ENCODE measurements around the gene CHIT1.

The CHIT1 gene

DNA sequence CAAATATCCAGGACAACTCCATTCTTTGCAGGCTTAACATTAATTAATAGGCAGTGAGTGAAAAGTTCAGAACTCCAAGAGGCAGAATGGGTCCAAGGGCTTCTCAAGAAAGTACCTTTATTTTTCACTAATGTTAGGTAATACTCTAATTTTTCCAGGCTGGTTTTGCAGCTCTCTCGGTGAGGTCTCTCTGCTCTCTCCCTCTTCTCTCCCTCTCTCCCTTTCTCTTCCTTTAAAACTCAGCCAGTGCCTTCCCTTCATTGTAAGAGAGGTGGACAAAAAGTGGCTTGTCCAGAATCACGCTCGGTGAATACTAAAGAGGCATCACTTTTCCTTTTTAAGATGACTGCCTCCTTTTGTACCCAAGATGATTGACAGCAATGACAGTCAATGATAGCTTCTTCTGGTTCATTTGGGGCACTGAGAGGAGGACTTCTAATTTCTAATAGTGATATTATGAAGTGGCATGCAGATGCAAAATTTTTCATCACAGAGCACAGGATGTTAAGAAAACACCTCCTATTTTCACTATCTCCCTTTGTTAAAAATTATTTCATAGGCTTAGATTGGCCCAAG, 41.7 kb downstream of the CHIT1 start:
- DNase-seq (ENCODE audit: low spot score), result no peak

- DNase-seq (ENCODE audit: low spot score), result no peak
Measured at GRCh38 chr1:203187304-203187685, 42.2 kb downstream of the CHIT1 start.

- DNase-seq (ENCODE audit: low spot score), result no peak
Measured at GRCh38 chr1:203186446-203187303, 42.8 kb downstream of the CHIT1 start, which contains the start of gene CHI3L1. Gene CHI3L1, minus strand, starts transcription at chr1:203186704. Its CDS starts 81 bp downstream, at chr1:203186623.

DNA sequence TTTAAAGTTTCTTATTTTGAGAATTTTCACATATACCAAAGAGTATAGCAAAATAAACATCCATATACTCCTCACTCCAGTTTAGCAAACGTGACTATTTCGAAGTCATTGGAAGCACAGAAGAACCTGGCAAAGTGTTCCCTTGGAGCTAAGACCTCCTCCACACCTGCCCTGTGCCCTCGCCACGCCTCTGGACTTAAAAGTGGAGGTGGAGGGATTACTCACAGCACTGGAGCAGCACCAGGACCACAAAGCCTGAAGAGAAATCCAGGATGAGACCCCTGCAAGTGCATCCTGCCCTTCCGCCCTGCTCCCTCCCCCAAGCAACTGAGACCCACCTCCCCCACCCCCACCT, 43.4 kb downstream of the CHIT1 start:
- DNase-seq (ENCODE audit: low spot score), result no peak

DNA sequence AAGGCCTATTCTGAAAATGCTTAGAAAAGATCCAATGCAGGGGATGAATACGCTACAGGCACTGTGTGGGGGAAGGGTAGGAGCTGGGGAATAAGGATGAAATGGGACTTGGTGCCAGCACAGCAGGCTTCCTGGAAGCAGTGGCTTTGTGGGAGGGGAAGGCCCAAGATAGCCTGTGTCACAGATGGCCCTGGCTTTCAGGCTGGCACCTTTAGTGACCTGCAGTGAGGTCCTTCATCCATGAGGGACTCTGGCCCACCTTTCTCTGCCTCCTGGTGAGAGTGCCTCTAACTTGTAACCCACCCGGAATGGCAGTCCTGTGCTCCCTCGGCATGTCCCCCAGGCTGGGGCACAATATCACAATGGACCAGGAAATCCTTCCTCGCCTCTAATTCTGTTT, 43.9 kb downstream of the CHIT1 start:
- DNase-seq (ENCODE audit: low spot score), result no peak

GRCh38 chr1:203185061-203185461, 44.4 kb downstream of the CHIT1 start:
- DNase-seq (ENCODE audit: low spot score), result no peak

- DNase-seq (ENCODE audit: low spot score), result no peak
Measured at GRCh38 chr1:203184467-203184866, 45.0 kb downstream of the CHIT1 start.

DNA sequence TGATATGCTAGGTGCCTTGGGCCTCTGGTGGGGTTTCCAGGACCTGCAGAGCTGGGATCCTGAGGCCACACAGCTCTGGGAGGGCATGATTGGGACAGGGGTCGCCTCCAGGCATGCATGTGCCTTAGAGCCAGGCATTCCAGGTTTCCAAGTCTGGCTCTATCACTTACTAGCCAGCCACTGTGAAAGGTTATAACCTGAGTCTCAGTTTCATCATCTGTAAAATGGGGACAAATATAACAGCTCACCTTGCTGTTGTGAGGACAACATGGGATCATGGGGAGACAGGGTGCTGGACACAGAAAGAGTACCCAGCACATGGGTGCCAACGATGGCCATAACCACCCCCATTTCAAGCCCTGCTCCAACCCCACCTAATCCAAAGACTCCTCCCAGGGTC, 45.6 kb downstream of the CHIT1 start:
- no peak for DNase-seq (ENCODE audit: low spot score)

GRCh38 chr1:203182387-203182953, 47.0 kb downstream of the CHIT1 start:
- no peak for DNase-seq (ENCODE audit: low spot score)

- no peak for DNase-seq (ENCODE audit: low spot score)
Measured at GRCh38 chr1:203181586-203182386, 47.7 kb downstream of the CHIT1 start.

DNA sequence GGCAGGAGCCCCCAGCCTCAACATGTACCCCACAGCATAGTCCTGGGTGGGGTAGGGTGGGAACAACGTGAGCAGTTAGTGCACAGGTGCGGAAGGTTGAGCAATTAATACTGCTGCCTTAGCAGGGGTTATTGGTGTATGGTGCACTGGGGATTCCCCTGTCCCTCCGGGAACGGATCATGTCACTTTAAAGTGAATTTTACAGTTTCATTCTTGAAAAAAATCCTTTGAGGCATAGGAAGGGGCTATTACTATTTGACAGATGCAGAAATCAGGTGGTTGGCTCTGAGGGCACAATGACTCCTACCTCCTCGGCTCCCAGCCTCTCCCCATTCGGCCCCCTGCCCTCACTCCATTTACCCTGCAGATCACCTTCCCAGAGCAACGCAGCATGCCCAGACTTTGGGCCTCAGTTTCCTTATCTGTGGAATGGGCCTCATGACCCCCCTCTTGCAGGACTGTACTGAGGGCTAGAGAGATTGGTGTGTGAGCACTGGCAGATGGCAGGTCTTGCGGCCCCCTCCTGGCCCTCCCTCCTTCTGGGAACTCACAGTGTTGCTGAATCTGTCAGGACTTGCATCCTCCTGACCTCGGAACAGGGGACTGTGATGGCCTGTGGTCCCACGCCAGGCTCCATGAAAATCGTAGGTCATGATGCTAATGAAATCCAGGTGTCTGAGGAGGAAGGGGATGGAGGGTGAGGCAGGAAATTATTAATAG, 48.7 kb downstream of the CHIT1 start:
- DNase-seq (ENCODE audit: low spot score), result no peak

- DNase-seq (ENCODE audit: low spot score), result no peak
Measured at GRCh38 chr1:203179667-203180005, 49.8 kb downstream of the CHIT1 start.

DNA sequence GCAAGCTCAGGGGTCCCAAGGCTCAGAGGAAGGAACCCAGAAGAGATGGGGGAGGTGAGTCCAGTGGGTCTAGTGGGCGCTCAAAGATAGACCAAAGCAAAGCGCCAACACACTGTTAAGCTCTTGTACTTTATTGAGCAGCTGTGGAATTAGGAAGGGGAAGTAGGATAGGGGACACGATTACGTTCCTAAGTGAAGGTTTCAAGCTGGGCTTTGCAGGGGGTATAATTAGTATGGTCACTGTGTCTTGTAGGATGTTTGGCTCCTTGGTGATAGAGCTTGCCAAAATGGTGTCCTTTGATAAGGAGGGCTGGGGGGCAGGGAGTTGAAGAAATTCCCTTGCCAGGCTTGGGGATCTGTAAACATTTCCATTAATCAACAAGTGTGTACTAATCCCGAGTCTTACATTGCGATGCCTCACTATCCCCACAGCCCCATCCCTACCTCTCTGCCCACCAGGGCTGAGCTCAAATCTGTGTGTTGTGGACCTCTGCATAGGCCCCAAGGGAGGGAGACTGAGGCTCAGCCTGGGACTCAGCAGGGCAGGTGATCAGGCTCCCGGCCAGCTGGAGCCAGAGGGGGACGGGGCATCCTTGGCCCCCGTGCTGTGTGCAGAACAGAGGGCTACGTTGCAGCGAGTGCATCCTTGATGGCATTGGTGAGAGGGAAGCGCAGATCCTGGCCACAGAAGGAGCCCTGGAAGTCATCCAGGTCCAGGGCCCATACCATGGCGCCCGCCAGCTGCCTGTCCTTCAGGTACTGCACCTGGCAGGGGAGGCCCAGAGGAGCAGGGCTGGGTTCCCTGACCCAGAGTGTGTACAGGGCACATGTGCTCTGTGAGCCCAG, 50.4 kb downstream of the CHIT1 start:
- DNase-seq (ENCODE audit: low spot score), result no peak

GRCh38 chr1:203178083-203178482, 51.4 kb downstream of the CHIT1 start:
- no peak for DNase-seq (ENCODE audit: low spot score)

DNA sequence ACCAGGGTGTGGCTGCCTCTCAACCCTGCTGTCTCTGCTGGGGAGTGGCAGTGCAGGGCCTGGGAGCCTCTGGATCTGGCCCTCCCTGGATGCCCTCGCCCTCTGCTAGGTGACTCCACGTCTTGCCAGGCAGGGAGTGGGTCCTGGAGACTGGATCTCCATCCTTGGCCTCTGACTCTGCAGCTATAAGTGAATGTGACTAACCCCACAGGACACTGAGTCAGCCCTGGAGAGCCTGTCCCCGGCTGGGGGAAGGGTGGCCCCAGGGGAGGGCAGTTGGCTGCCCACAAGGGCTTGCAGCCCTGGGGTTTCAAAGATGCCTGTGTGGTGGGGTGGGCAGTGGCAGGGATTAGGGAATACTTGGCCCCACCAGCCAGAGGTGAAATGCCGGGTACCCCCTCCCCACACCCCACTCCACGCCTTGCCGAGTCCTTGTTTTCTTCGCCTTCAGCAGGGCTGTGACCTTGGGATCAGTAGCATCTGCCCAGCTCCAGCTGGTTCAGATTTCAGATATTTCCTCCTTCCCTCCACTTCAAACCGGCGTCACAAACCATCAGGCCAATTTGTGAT, 51.9 kb downstream of the CHIT1 start:
- DNase-seq (ENCODE audit: low spot score), result no peak

DNA sequence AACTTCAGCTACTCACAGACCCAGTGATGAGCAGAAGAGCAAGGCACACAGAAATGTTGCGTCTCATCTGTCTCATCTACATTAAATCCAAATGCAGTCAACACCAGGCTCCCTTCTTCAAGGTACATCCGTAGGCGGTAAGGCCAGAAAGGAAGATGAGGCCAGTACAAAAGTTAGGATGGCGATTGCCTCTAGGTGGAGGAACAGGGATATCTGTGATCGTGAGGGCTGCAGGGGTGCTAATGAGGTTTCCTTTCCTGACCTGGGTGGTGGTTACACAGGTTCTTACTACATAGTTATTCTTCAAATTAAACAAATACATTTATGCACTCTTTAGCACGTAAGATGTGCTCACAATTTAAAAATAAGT, 52.5 kb downstream of the CHIT1 start:
- DNase-seq (ENCODE audit: low spot score), result no peak

DNA sequence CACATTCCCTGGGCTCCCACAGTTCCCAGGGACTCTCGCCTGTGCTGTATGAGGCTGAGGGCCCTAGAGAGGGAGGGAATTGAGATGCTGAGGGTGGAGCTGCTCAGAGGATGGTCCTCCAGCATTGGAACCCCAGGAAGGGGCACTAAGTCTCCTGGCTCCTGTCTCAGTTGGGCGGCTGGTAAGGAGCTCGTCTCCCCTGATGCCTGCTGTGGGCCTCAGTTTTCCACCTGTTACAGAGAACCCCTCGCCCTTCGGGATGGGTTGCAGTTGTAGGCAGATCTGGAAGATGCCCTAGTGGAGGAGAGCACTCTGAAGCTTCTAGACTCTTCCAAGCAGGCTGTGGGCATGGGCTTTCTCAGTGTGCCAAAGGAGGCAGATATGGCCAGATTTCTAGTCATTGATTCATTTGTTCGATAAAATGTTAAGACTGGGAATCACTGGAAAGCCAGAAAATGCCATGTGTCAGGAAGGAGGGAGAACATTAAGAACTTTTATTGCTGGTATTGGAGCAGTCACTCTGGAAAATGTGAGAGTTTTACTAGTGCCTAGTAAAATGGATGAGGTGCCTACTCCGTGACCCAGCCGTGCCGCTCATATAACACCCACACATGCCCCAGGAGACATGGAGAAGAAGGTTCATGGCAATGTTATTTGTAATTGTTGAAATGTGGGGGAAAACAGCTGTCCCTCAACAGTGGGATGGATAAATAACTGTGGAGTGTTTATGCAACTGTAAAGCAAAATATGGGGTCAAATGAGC, 53.0 kb downstream of the CHIT1 start:
- no peak for DNase-seq (ENCODE audit: low spot score)

GRCh38 chr1:203175827-203176241, 53.6 kb downstream of the CHIT1 start:
- DNase-seq (ENCODE audit: low spot score), result no peak

DNA sequence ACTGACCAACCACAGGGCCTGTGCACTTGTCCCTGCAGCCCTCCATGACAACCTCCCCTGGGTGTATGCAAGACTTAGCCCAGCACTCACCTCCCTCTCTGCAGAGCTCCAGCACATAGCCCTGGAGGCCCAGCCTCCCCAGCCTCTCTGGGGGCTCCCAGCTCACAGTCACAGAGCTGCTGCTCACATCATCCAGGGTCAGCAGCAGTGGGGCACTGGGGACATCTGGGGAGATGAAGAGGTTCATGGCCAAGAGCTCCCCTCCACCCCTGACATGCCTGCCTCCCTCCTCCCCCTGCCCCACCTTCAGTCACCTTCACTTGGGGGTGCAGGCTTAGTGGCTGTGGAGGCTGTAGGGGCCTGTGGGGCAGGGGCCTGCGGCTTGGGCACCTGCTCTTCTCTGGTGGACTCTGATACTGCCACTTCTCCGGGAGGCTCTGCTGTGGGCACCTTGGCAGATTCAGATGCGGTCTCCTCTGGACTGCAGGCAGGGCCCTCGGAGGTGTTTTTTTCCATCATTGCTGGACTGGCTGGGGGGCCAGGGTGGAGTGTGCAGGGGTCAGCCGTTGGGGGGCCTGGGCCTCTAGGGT, 54.1 kb downstream of the CHIT1 start, which contains the start of gene MYBPH:
TSS of gene MYBPH (minus strand) at position 590 of the 590 bp plus-strand sequence. CDS start at position 519, 71 bp downstream.
- no peak for DNase-seq (ENCODE audit: low spot score)

All from LoVo (cell line).